Amygdala (tissue), 56 donors: ENCODE data around the gene CHAF1B.

Source experiments
- DNase-seq, 56 donors: peaks; one replicate each; lab custom pipeline; 2025; lab: John Stamatoyannopoulos, UW

Gene CHAF1B

GRCh38 chr21:36456729-36457414, 71.7 kb downstream of the CHAF1B start:
- DNase-seq = no peak

GRCh38 chr21:36459098-36459497, 73.9 kb downstream of the CHAF1B start:
- no peak for DNase-seq

- DNase-seq = no peak
Observed at GRCh38 chr21:36460866-36461265, 75.7 kb downstream of the CHAF1B start.

GRCh38 chr21:36461277-36461917, 76.2 kb downstream of the CHAF1B start:
- no peak for DNase-seq

GRCh38 chr21:36461918-36462486, 76.8 kb downstream of the CHAF1B start:
- DNase-seq = no peak

- no peak for DNase-seq
Observed at GRCh38 chr21:36463204-36463603, 78.0 kb downstream of the CHAF1B start.

- DNase-seq = no peak
Observed at GRCh38 chr21:36463991-36464390, 78.8 kb downstream of the CHAF1B start.

- DNase-seq = no peak
Observed at GRCh38 chr21:36464590-36464989, 79.4 kb downstream of the CHAF1B start.

- no peak for DNase-seq
Observed at GRCh38 chr21:36465478-36465877, 80.3 kb downstream of the CHAF1B start.

- no peak for DNase-seq
Observed at GRCh38 chr21:36466061-36466511, 80.9 kb downstream of the CHAF1B start.
